HG02981 (cell line): ENCODE results near the gene DCBLD2.
"Not testable (repeated sequence)": the region's sequence is repeated elsewhere in the genome, so short reads cannot be mapped to it uniquely, and the experiment has no call there.

ENCODE experiments used
- ATAC-seq: cut with Tn5 transposase; IDR thresholded peaks from one replicate; pipeline ENCODE4 v1.9.1; 2021; ENCODE audit warnings: mild to moderate bottlenecking, moderate library complexity; ENCODE audit not compliant: unreplicated experiment

DCBLD2 gene

DNA sequence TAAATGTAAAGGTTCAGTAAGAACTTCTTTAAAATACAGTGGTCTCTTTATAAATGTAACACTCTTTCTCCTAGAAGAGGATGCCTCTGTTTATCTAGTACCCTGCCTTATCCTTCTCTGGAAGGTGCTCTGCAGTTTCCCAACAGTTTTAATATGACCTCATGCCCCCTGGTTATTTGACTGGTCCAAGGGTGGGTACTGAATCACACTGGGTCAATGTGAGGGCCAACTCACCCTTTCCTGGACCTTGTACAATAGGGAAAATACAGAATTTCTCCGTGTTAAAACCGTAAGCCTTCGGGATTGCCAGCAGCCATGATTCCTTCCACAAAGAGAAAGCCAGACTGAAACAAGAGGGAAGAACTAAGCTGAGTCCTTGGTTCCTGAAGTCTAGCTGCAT is 9.2 kb downstream of the DCBLD2 start:
- no peak for ATAC-seq

GRCh38 chr3:98890965-98891910 is 10.3 kb downstream of the DCBLD2 start:
- ATAC-seq = no peak

DNA sequence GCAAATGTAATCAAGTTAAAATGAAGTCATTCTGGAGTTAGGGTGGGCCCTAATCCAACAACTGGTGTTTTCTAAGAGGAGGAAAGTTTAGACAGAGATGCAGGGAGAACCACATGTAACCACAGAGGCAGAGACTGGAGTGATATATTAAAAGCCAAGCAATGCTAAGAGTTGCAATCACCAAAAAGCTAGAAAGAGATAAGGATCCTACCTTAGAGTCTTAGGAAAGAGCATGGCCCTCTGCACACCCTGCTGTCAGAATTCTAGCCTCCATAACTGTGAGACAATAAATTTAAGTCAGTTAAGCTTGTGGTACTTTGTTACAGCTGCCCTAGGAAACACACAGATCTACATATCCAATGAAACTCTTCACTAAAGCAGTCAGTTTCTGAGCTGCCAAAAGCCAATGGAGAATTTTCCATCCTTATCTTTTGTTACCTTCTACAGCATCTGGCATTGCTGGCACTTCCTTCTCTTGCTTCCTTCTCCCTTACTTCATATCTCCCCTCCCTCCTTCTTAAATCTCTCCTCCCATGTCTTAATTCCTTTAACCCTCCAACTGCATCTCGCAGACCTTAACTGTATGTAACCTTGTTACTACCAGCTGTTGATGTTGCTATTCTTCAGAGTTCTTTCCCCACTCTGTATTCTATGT is 11.2 kb downstream of the DCBLD2 start:
- no peak for ATAC-seq

GRCh38 chr3:98887684-98888083 is 13.8 kb downstream of the DCBLD2 start:
- no peak for ATAC-seq

DNA sequence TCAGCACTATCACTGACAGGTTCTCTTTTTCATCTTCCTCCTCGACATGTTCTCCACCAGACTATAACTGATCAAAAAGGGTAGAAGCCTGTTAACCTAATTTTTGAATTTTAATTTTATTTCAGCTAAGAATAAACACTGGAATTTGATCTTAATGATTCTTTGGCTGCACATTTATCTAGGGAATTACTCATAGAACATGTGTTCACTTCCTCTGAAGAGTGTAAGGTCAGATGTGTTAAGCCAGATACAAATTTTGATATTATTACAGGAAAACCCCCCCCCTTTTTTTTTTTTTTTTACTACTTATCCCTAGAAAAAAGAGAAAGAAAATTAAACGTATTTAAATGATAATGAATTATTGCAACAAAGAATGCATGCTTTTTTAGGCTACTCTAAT is 15.0 kb downstream of the DCBLD2 start:
- ATAC-seq = no peak

DNA sequence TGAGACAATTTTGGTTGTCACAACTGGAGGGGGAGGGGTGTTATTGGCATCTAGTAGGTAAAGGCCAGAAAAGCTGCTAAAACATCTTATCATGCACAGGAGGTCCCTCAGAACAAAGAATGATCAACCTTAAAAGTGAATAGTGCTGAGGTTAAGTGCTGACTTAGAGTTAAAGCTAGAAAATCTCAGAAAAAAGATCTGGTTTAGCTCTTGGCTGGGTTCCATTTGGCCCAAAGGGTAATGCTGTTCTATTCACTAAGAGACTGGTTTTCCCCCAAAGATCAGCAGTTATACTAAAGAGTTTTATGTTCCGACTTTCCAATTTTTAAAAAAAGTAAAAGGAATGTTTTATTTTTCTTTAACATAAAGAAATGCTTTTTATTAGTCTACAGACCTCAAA is 15.6 kb downstream of the DCBLD2 start:
- ATAC-seq = no peak

DNA sequence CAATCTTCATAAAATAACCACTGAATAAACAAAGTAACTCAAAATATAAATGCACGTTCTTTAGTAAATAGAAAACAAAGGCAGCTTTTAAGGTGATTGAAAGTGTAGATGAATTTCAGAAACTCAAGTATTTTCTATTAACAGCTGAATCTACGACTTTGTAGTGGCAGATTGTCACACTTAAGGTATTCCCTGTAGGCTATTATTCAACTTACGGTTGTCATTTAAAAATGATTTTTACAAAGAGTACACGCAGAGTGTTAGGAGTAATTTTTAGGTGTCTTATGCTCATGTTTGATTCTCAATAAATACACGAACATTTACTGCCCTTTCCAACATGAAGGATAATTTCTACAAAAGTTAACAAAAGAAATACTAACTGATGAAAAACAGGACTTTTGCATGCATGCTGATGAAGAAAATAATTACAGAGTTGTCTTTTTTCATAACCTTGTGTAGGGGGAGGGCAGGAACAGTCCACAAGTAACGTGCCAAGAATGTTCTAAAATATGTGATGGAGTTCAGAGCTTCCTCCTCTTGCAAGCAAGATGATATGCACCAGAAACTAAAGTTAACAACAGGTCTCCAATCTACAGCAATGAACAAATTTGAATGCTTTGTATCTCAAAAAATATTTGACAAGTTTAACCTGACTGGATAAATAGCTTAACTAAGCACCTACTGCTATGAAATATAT is 16.7 kb downstream of the DCBLD2 start:
- no peak for ATAC-seq

GRCh38 chr3:98882614-98883333 is 18.7 kb downstream of the DCBLD2 start:
- ATAC-seq = not testable (repeated sequence)

DNA sequence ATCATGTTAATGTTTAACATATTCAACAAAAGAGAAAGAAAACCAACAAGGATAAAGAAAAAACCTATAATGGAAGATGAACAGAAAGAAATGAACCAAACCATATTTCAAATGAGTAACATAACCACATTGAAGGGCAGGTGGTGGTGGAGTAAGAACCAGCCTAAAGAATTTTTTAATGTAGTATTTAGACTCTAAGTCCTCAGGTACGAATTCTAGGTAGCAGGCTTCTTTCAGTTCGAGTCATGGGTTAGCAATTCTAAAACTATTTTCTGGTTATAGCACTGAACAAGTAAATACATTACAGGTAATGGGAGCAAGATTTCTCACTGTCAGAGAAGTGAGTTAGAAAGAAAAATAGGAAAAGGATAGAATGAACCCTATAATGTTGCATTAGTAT is 24.4 kb downstream of the DCBLD2 start:
- no peak for ATAC-seq

GRCh38 chr3:98875535-98875934 is 26.0 kb downstream of the DCBLD2 start:
- no peak for ATAC-seq

- no peak for ATAC-seq
These were observed 26.8 kb downstream of the DCBLD2 start for GRCh38 chr3:98874602-98875249.

- ATAC-seq = no peak
These were observed 32.1 kb downstream of the DCBLD2 start for GRCh38 chr3:98869391-98869790.

- not testable (repeated sequence) for ATAC-seq
These were observed 43.5 kb downstream of the DCBLD2 start for GRCh38 chr3:98857971-98858370.

GRCh38 chr3:98857258-98857657 is 44.2 kb downstream of the DCBLD2 start:
- not testable (repeated sequence) for ATAC-seq

GRCh38 chr3:98856724-98857123 is 44.8 kb downstream of the DCBLD2 start:
- ATAC-seq = no peak

DNA sequence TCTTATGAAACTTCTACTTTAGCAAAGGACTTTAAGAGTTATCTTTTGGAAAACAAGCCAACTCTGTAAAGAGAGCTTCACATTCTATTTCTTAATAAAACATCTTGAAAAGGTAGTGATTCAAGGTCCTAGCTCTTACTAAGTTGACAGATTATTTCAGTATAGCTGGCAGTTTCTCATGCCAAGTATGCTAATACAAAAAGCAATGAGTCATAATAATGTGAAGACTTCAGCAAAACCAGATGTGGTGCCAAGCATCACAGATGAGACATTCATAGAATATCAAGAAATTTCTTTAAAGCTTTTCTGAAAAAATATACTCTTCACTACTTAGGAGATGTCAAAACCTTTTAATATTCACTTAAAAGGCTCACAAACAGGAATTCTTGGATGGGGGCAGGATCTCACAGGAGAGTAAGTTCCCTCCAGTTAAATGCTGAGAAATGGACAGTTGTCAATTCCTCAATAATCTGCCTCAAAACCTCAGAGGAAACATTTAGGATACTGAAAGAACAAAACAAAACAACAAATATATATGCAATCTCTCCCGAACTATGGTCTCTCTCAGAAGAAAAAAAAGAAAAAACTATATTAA is 45.6 kb downstream of the DCBLD2 start:
- no peak for ATAC-seq

DNA sequence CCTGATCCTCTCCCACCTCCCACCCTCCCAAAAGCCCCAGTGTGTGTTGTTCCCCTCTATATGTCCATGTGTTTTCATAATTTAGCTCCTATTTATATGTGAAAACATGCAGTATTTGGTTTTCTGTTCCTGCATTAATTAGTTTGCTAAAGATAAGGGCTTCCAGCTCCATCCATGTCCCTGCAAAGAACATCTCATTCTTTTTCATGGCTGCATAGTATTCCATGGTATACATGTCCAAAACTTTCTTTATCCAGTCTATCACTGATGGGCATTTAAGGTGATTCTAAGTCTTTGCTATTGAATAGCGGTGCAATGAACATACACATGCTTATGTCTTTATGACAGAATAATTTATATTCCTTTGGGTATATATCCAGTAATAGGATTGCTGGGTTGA is 53.4 kb downstream of the DCBLD2 start:
- ATAC-seq = no peak

DNA sequence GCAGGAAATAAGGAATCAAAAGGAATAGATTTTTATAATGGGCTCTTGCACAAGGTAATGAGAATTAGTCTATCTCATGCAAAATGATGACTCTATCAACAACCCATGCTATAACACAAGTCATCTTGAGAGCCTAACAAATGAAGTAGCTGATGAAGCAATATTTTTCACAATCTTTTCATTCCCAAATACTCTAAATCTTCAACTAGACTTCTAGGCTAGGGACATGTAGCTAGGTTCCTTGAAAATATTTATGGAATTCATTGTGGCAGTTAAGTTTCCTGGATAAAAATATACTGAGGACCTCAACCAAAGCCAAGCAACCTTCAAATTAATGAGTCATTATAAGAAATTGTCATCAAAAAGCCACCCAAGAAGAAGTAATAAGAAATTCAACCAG is 55.4 kb downstream of the DCBLD2 start:
- no peak for ATAC-seq

GRCh38 chr3:98843266-98843959 is 58.1 kb downstream of the DCBLD2 start:
- ATAC-seq = no peak
